Gastrocnemius medialis (tissue), 4 donors: ENCODE data around the gene HIVEP3. TPM values are rescaled to one million over a fixed set of nuclear protein-coding genes. Genes with fewer than 3 reads are reported as not detected.

Experiments used
- ATAC-seq, 2 donors: fragments of 150-250 bp; one replicate each; pipeline ENCODE4 v1.9.1; 2016
- DNase-seq, 2 donors: peaks; one replicate each; pipeline ENCODE4 v3.0.0-alpha.2; 2019
- H3K27ac ChIP-seq, 4 donors: fragments of 200-600 bp; sonication (generic); 1 replicate in 1 of 4; 2 replicates in 3 of 4; pipeline ENCODE4 v1.5.1; 2016 to 2018; ENCODE audit warnings: mild to moderate bottlenecking in 2 of 4, moderate library complexity in 1 of 4
- H3K27me3 ChIP-seq, 3 donors: fragments of 200-600 bp; sonication (generic) in 2 of 3; 1 replicate in 1 of 3; 2 replicates in 2 of 3; pipeline versions ENCODE4 v1.5.1 to v1.6.0; 2016 to 2019; ENCODE audit warnings: mild to moderate bottlenecking in 1 of 3, moderate library complexity in 1 of 3
- H3K36me3 ChIP-seq, 2 donors: fragments of 200-600 bp; sonication (generic) in 1 of 2; one replicate each; pipeline ENCODE4 v1.5.1; 2017 to 2018
- H3K4me1 ChIP-seq, 2 donors: fragments of 200-600 bp; sonication (generic) in 1 of 2; one replicate each; pipeline ENCODE4 v1.5.1; 2016 to 2017; ENCODE audit warnings: mild to moderate bottlenecking in 2 of 2
- H3K4me3 ChIP-seq, 4 donors: fragments of 200-600 bp; sonication (generic) in 3 of 4; 1 replicate in 1 of 4; 2 replicates in 3 of 4; pipeline ENCODE4 v1.5.1; 2016 to 2019; ENCODE audit warnings: mild to moderate bottlenecking in 2 of 4
- H3K9me3 ChIP-seq, 3 donors: fragments of 200-600 bp; sonication (generic) in 2 of 3; 1 replicate in 1 of 3; 2 replicates in 2 of 3; pipeline ENCODE4 v1.5.1; 2016 to 2019
- POLR2A ChIP-seq, 2 donors: fragments of 450-650 bp; IDR thresholded peaks; one replicate each; pipeline ENCODE4 v1.6.1; 2017; ENCODE audit warnings: antibody characterized with exemption in 2 of 2, mild to moderate bottlenecking in 2 of 2, moderate library complexity in 2 of 2
- in situ Hi-C, 4 donors: fragments of 200-750 bp; cut with MboI; loops; one replicate each; pipeline versions ENCODE4 v1.15.0 to v1.8.0; 2017; ENCODE audit warnings: low sequenced_read_pairs in 4 of 4
- intact Hi-C: fragments of 100-400 bp; cut with DNase I; formaldehyde crosslinking; loops from one replicate; pipeline ENCODE4 v1.15.1; 2023; ENCODE audit warnings: low total_unique reads
- total RNA-seq, 4 donors: library from RNA; depleted of rRNA; stranded (reverse); fragments of >200 nt; gene quantifications; one replicate each; pipeline versions ENCODE4 v1.1.0 to v1.2.3, GENCODE V29; 2016
- TF ChIP-seq, protein P1 (sequence below), 5 experiments: fragments of 450-650 bp in 3 of 5; fragments of 200-600 bp in 2 of 5; sonication (generic) in 2 of 5; IDR thresholded peaks in 4 of 5; conservative IDR thresholded peaks in 1 of 5; 1 replicate in 4 of 5; 2 replicates in 1 of 5; pipeline ENCODE4 v1.5.1; 2016 to 2019; ENCODE audit warnings: antibody characterized with exemption in 5 of 5, mild to moderate bottlenecking in 3 of 5, moderate library complexity in 3 of 5

Gene HIVEP3
- total RNA-seq, 4 donors from 2014 or later = 0.80 to 1.8 (median 1.3) TPM

DNA sequence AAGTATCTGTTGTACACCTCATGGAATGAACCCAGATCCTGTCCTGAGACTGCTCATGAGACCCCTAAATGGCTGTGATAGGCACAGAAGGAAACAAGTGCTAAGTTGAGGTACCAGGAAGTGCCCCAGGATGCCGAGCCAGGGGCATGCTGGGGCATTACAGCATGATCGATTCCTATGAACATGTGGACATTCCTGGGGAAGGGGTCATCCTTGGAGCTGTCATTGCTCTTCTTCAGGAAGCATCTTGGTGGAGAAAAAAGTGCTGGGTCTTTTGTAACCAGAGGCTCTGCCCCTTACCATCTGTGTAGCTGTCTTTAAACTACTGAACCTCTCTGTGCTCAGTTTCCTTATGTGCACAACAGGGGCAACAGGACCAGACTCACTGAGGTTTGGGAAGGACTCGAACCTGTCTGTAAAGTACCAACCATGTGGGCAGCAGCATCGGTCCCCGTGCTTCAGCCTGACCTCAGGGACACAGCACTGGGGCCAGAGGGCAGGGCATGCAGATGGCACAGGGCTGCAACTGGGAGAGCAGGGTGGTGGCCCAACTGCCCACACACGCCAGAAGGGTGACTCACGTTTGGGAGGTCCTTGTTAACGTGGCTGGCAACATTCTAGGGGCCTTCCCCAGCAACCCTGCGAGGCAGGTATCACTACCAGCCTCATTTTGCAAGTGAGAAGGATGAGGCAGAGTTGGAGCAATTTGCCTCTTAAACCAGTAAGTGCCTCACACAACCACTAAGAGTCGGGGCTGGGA is 291.9 kb downstream of the HIVEP3 start:
- no peaks in the 10 kb centered on the region for H3K27me3 ChIP-seq
- peak in 1 of 2 donors; percentile 40 for ATAC-seq
- TF ChIP-seq, protein P1, sequence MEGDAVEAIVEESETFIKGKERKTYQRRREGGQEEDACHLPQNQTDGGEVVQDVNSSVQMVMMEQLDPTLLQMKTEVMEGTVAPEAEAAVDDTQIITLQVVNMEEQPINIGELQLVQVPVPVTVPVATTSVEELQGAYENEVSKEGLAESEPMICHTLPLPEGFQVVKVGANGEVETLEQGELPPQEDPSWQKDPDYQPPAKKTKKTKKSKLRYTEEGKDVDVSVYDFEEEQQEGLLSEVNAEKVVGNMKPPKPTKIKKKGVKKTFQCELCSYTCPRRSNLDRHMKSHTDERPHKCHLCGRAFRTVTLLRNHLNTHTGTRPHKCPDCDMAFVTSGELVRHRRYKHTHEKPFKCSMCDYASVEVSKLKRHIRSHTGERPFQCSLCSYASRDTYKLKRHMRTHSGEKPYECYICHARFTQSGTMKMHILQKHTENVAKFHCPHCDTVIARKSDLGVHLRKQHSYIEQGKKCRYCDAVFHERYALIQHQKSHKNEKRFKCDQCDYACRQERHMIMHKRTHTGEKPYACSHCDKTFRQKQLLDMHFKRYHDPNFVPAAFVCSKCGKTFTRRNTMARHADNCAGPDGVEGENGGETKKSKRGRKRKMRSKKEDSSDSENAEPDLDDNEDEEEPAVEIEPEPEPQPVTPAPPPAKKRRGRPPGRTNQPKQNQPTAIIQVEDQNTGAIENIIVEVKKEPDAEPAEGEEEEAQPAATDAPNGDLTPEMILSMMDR (IDR thresholded peaks at IDR 0.05 in 4 of 5, conservative IDR thresholded peaks at IDR 0.05 in 1 of 5) = no peak
- TF ChIP-seq POLR2A (IDR thresholded peaks at IDR 0.05) = no peak
- DNase-seq = no peak
- H3K36me3 ChIP-seq = no peaks in the 10 kb centered on the region
- in situ Hi-C loops (no loop called here), intact Hi-C loops (no loop called here)
- H3K4me1 ChIP-seq = peaks cover 8% of the 10 kb centered on the region in 2 donors
- no peaks in the 10 kb centered on the region for H3K9me3 ChIP-seq
- H3K4me3 ChIP-seq = no peak overlapping the region
- H3K27ac ChIP-seq = no peak overlapping the region

DNA sequence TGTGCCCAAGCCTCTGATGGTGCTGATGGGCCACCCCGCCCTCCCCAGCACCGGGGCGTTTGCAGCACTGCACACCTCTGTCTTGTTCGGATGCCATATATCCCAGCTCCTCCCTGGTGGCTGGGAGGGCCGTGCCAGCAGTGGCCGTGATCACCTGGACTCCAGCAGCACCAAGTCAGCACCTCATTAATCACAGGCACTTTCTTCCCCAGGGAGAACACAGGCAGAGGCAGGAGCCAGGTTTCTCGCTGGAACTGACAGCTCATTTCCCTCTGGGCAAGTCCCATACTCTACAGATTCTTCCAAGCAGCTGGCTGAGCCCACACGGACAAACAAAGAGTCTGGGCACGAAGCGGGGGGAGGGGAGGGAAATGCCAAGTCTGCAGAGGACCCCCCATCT is 292.6 kb downstream of the HIVEP3 start:
- H3K36me3 ChIP-seq = no peaks in the 10 kb centered on the region
- peak; percentile 84 to 95 for ATAC-seq
- in situ Hi-C loops = no loop called here

DNA sequence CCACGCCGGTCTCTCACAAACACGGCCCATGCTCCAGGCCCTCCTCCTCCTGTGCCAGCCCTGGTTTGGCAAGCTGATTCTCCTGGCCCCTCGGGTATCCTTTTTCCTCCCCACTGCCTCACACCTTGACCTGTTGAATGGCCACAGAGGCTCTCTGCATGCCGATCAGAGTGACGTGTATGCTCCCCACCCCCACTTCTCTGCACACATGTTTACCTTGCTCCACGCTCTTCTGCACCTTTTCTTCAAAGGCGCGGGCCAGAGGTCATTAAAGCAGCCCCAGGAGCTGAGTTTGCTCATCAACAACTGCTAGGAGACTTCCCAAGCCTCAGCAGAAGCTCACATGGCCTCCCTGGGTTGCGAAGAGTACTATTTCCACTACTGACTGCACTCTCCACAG is 295.0 kb downstream of the HIVEP3 start:
- Histone ChIP-seq H3K4me3 (no peak overlapping the region), H3K4me1 (peaks cover 8 to 9% of the 10 kb centered on the region in 2 donors), H3K9me3 (no peaks in the 10 kb centered on the region), H3K27ac (no peak overlapping the region), H3K27me3 (no peaks in the 10 kb centered on the region), H3K36me3 (no peaks in the 10 kb centered on the region)
- no peak for ATAC-seq
- DNase-seq = no peak
- intact Hi-C loops (no loop called here), in situ Hi-C loops (no loop called here)
- TF ChIP-seq POLR2A (IDR thresholded peaks at IDR 0.05) = no peak

More for the DNA sequence above, 292.6 kb downstream of the HIVEP3 start:
- DNase-seq = peak; percentile 53
- intact Hi-C loops = no loop called here
- H3K4me3 ChIP-seq = no peak overlapping the region
- H3K27me3 ChIP-seq = no peaks in the 10 kb centered on the region
- no peak overlapping the region for H3K27ac ChIP-seq
- TF ChIP-seq, protein P1 (IDR thresholded peaks at IDR 0.05 in 4 of 5, conservative IDR thresholded peaks at IDR 0.05 in 1 of 5) = no peak
- TF ChIP-seq POLR2A (IDR thresholded peaks at IDR 0.05) = no peak
- no peaks in the 10 kb centered on the region for H3K9me3 ChIP-seq
- H3K4me1 ChIP-seq = peaks cover 8% of the 10 kb centered on the region in 2 donors

DNA sequence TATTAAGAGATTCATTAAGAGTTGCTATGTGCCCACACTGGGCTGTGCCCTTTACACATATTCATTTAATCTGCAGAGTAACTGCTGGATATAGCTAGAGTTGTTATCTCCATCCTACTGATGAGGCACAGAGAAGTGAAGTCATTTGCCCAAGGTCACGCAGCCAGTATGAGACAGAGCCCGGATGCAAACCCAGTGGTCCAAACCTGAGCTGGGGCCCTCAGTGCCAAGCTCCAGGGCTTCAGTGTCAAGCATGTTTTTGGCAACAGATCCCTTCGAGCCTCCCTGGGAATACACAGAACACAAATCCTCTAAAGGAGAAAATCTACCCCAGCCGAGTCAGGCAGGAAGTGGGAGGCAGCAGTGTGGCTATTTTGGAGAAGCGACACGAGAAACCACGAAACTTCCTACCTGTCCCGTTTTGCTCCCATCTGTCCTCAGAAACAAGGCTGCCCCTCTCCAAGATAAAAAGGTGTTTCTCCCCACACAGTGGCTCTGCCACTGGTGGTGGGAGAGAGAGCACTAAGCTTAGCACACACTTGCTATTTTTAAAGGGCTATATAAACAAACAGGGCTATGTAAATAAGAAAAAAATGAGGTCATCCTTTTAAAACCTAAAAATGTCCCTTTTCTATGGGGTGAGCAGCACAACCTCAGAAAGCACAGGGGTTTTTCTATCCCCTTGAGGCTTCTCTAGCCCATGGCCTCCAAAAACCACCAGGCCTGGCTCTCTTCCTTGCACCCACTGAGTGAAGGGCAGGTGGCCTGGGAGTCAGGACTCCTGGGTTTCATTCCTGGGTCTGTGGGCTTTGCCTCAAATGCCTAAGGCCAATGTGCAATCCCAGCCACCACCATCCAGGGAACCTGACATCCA is 295.6 kb downstream of the HIVEP3 start:
- TF ChIP-seq, protein P1 (IDR thresholded peaks at IDR 0.05 in 4 of 5, conservative IDR thresholded peaks at IDR 0.05 in 1 of 5) = no peak
- no peak for TF ChIP-seq POLR2A (IDR thresholded peaks at IDR 0.05)
- H3K4me1 ChIP-seq = peaks cover 14 to 15% of the 10 kb centered on the region in 2 donors
- no peaks in the 10 kb centered on the region for H3K9me3 ChIP-seq
- no peak overlapping the region for H3K4me3 ChIP-seq
- H3K36me3 ChIP-seq = no peaks in the 10 kb centered on the region
- ATAC-seq (no peak), DNase-seq (no peak)
- intact Hi-C loops (no loop called here), in situ Hi-C loops (no loop called here)
- no peak overlapping the region for H3K27ac ChIP-seq
- H3K27me3 ChIP-seq = no peaks in the 10 kb centered on the region

DNA sequence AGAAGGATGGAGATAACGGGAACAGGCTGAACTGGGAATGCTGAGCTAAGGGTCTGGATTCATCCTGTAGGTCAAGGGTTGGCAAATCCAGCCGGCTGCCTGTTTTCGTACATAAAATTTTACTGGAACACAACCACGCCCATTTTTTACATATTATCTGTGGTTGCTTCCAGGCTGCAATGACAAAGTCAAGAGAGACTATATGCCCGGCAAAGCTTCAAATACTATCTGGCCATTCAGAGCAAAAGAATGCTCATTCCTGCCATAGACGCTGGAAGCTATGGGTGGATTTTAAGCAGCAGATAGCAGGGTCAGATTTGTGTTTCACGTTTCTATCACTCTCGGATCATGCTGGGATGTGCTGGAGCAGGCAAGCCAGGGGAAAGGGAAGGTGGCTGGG is 296.3 kb downstream of the HIVEP3 start:
- no peak for ATAC-seq
- Histone ChIP-seq H3K27ac (no peak overlapping the region), H3K4me1 (peaks cover 20 to 21% of the 10 kb centered on the region in 2 donors), H3K4me3 (no peak overlapping the region), H3K27me3 (no peaks in the 10 kb centered on the region), H3K9me3 (no peaks in the 10 kb centered on the region), H3K36me3 (no peaks in the 10 kb centered on the region)
- in situ Hi-C loops = no loop called here
- TF ChIP-seq POLR2A (IDR thresholded peaks at IDR 0.05) = no peak
- TF ChIP-seq, protein P1 (IDR thresholded peaks at IDR 0.05 in 4 of 5, conservative IDR thresholded peaks at IDR 0.05 in 1 of 5) = no peak
- intact Hi-C loops = no loop called here
- DNase-seq = no peak
